CD14-positive monocyte (primary cell): ENCODE results near the gene TMEM109. TPM values are rescaled to one million over a fixed set of nuclear protein-coding genes. Genes with fewer than 3 reads are reported as not detected.

Source experiments
- DNase-seq, 3 donors: peaks; one replicate each; pipeline ENCODE4 v3.0.0-alpha.2; 2011 to 2022
- H2AFZ ChIP-seq: 2 replicates; pipeline ENCODE4 v1.6.0; 2012; ENCODE audit warnings: mild to moderate bottlenecking, low read depth, low read length, inconsistent platforms; ENCODE audit not compliant: insufficient read depth, poor library complexity, severe bottlenecking
- H3K27ac ChIP-seq, 2 donors: 1 replicate in 1 of 2; 2 replicates in 1 of 2; pipeline ENCODE4 v1.5.1; 2012 to 2013; ENCODE audit warnings: low read length in 2 of 2, control low read depth in 1 of 2, inconsistent platforms in 1 of 2, low read depth in 1 of 2, mild to moderate bottlenecking in 1 of 2
- H3K27me3 ChIP-seq, 2 donors: one replicate each; pipeline versions ENCODE4 v1.6.0 to v1.6.1; 2011 to 2013; ENCODE audit warnings: low read length in 2 of 2; ENCODE audit not compliant: control insufficient read depth in 2 of 2, insufficient read depth in 2 of 2
- H3K36me3 ChIP-seq, 2 donors: replicated peaks in 1 of 2; 1 replicate in 1 of 2; 2 replicates in 1 of 2; pipeline versions ENCODE4 v1.5.1 to v1.6.1; 2012 to 2013; ENCODE audit warnings: low read length in 2 of 2, control low read depth in 1 of 2, inconsistent platforms in 1 of 2, mild to moderate bottlenecking in 1 of 2; ENCODE audit not compliant: insufficient read depth in 2 of 2, control insufficient read depth in 1 of 2
- H3K4me1 ChIP-seq, 2 donors: 1 replicate in 1 of 2; 2 replicates in 1 of 2; pipeline versions ENCODE4 v1.5.1 to v1.6.1; 2012 to 2013; ENCODE audit warnings: low read length in 2 of 2, control low read depth in 1 of 2, inconsistent platforms in 1 of 2, mild to moderate bottlenecking in 1 of 2, moderate library complexity in 1 of 2; ENCODE audit not compliant: insufficient read depth in 2 of 2, control insufficient read depth in 1 of 2
- H3K4me2 ChIP-seq: replicated peaks from 2 replicates; pipeline ENCODE3; 2012; ENCODE audit warnings: low read length, moderate library complexity, mild to moderate bottlenecking; ENCODE audit not compliant: poor library complexity, severe bottlenecking; ENCODE audit errors: extremely low read depth
- H3K4me3 ChIP-seq, 3 experiments: fragments of 200-600 bp in 1 of 3; sonication (generic) in 1 of 3; replicated peaks in 1 of 3; 1 replicate in 2 of 3; 2 replicates in 1 of 3; pipeline ENCODE4 v1.5.1; 2011 to 2013; ENCODE audit warnings: low read length in 3 of 3, mild to moderate bottlenecking in 3 of 3, control low read depth in 2 of 3, low read depth in 2 of 3, inconsistent platforms in 1 of 3, moderate library complexity in 1 of 3
- H3K79me2 ChIP-seq: 2 replicates; pipeline ENCODE4 v1.6.0; 2012; ENCODE audit warnings: mild to moderate bottlenecking, control low read depth, inconsistent platforms, low read length, moderate library complexity; ENCODE audit not compliant: insufficient read depth
- H3K9ac ChIP-seq: 2 replicates; pipeline ENCODE4 v1.6.0; 2017; ENCODE audit warnings: low read length, mild to moderate bottlenecking; ENCODE audit not compliant: insufficient read depth, poor library complexity, severe bottlenecking
- H3K9me3 ChIP-seq, 2 donors: replicated peaks in 1 of 2; 1 replicate in 1 of 2; 2 replicates in 1 of 2; pipeline versions ENCODE4 v1.5.1 to v1.6.1; 2012 to 2013; ENCODE audit warnings: low read length in 2 of 2, control low read depth in 1 of 2; ENCODE audit not compliant: control insufficient read depth in 1 of 2, insufficient read depth in 1 of 2
- H4K20me1 ChIP-seq: 2 replicates; pipeline ENCODE4 v1.6.0; 2012; ENCODE audit warnings: mild to moderate bottlenecking, low read length, control low read depth, moderate library complexity; ENCODE audit not compliant: insufficient read depth
- H3K27ac Mint-ChIP-seq, 7 donors: one replicate each; pipeline ENCODE4 v1.8.0; 2020; ENCODE audit warnings: mild to moderate bottlenecking in 7 of 7, mixed read lengths in 7 of 7, moderate library complexity in 6 of 7, inconsistent platforms in 2 of 7
- H3K27me3 Mint-ChIP-seq, 3 donors: one replicate each; pipeline ENCODE4 v1.8.0; 2021 to 2022; ENCODE audit warnings: low read depth in 3 of 3, mild to moderate bottlenecking in 3 of 3, mixed read lengths in 3 of 3, moderate library complexity in 3 of 3, inconsistent platforms in 1 of 3
- H3K36me3 Mint-ChIP-seq, 2 donors: one replicate each; pipeline ENCODE4 v1.8.0; 2020; ENCODE audit warnings: mixed read lengths in 2 of 2, inconsistent platforms in 1 of 2, mild to moderate bottlenecking in 1 of 2
- H3K4me1 Mint-ChIP-seq: one replicate; pipeline ENCODE4 v1.8.0; 2020; ENCODE audit warnings: mild to moderate bottlenecking, mixed read lengths
- H3K4me3 Mint-ChIP-seq, 2 donors: one replicate each; pipeline ENCODE4 v1.8.0; 2020; ENCODE audit warnings: mild to moderate bottlenecking in 2 of 2, mixed read lengths in 2 of 2, moderate library complexity in 1 of 2
- H3K9me3 Mint-ChIP-seq, 7 donors: one replicate each; pipeline ENCODE4 v1.8.0; 2020 to 2022; ENCODE audit warnings: mixed read lengths in 7 of 7, mild to moderate bottlenecking in 6 of 7, moderate library complexity in 6 of 7, inconsistent platforms in 2 of 7
- CTCF ChIP-seq: fragments of 200-600 bp; IDR thresholded peaks from one replicate; pipeline ENCODE4 v1.8.0; 2022; ENCODE audit warnings: antibody characterized with exemption, mild to moderate bottlenecking
- WGBS: methylation state at CpG from one replicate; pipeline ENCODE4 v1.1.5; 2013; ENCODE audit warnings: missing lambda C conversion rate; ENCODE audit not compliant: insufficient coverage; 5-methylcytosine and 5-hydroxymethylcytosine counted together
- intact Hi-C, 2 donors: fragments of 100-400 bp; cut with micrococcal nuclease; formaldehyde crosslinking; loops; one replicate each; pipeline versions ENCODE4 v1.15.0 to v1.15.1; 2023
- polyA plus RNA-seq, 3 donors: library from polyadenylated mRNA; depleted of rRNA in 1 of 3; unstranded in 2 of 3; stranded (reverse) in 1 of 3; fragments of 300-500 nt in 2 of 3; fragments of >200 nt in 1 of 3; fragmentation: Illumina TruSeq in 2 of 3; gene quantifications; 1 replicate in 2 of 3; 2 replicates in 1 of 3; pipeline ENCODE4 v1.2.3, GENCODE V29; 2012 to 2021

Gene TMEM109
- polyA plus RNA-seq, 3 donors = 22.7 to 112 (median 110) TPM

GRCh38 chr11:60936467-60937143 lies 22.6 kb downstream of the TMEM109 start:
- TF ChIP-seq CTCF = no peak
- peaks cover 77% of the 10 kb centered on the region for H4K20me1 ChIP-seq
- intact Hi-C loops = no loop called here
- H3K27me3 ChIP-seq = no peaks in the 10 kb centered on the region
- peak overlapping the region in 1 of 7 donors; percentile 57 for H3K27ac Mint-ChIP-seq
- H3K9ac ChIP-seq = no peak overlapping the region
- no peak overlapping the region for H3K4me3 Mint-ChIP-seq
- H3K9me3 Mint-ChIP-seq = peaks cover 0 to 2% (median 0%) of the 10 kb centered on the region in 7 donors
- no peak for DNase-seq
- H3K27me3 Mint-ChIP-seq = peaks cover 3 to 7% (median 7%) of the 10 kb centered on the region in 3 donors
- no peaks in the 10 kb centered on the region for H3K4me1 ChIP-seq
- peaks cover 50 to 54% of the 10 kb centered on the region in 2 donors for H3K36me3 Mint-ChIP-seq
- no peak overlapping the region for H3K4me2 ChIP-seq
- H3K4me3 ChIP-seq = no peak overlapping the region
- no peak overlapping the region for H2AFZ ChIP-seq
- peaks cover 5% of the 10 kb centered on the region for H3K4me1 Mint-ChIP-seq
- WGBS = 93% methylated on average over 13 of the region's 18 CpGs
- peaks cover 52 to 53% of the 10 kb centered on the region in 2 donors for H3K36me3 ChIP-seq
- no peak overlapping the region for H3K27ac ChIP-seq
- H3K79me2 ChIP-seq = no peaks in the 10 kb centered on the region
- H3K9me3 ChIP-seq = no peaks in the 10 kb centered on the region

- DNase-seq = no peak
- no peak overlapping the region for H3K9ac ChIP-seq
- H3K4me1 ChIP-seq = no peaks in the 10 kb centered on the region
- H3K27me3 Mint-ChIP-seq = peaks cover 0 to 6% (median 5%) of the 10 kb centered on the region in 3 donors
- TF ChIP-seq CTCF = no peak
- no peak overlapping the region for H2AFZ ChIP-seq
- H3K4me3 Mint-ChIP-seq = no peak overlapping the region
- intact Hi-C loops = no loop called here
- peaks cover 5% of the 10 kb centered on the region for H3K4me1 Mint-ChIP-seq
- no peaks in the 10 kb centered on the region for H3K27me3 ChIP-seq
- H4K20me1 ChIP-seq = peaks cover 82% of the 10 kb centered on the region
- H3K27ac Mint-ChIP-seq = peak overlapping the region in 3 of 7 donors; percentile 5 to 57 (median 19)
- H3K27ac ChIP-seq = no peak overlapping the region
- no peaks in the 10 kb centered on the region for H3K79me2 ChIP-seq
- no peak overlapping the region for H3K4me2 ChIP-seq
- 97% methylated on average over 10 of the region's 12 CpGs for WGBS
- no peaks in the 10 kb centered on the region for H3K9me3 ChIP-seq
- H3K9me3 Mint-ChIP-seq = peaks cover 0 to 2% (median 0%) of the 10 kb centered on the region in 7 donors
- H3K36me3 Mint-ChIP-seq = peaks cover 55 to 60% of the 10 kb centered on the region in 2 donors
- H3K4me3 ChIP-seq = no peak overlapping the region
- peaks cover 57 to 58% of the 10 kb centered on the region in 2 donors for H3K36me3 ChIP-seq
Observed at GRCh38 chr11:60937144-60937527, 23.2 kb downstream of the TMEM109 start.
